OCI-LY1 (cell line): Measurements from ENCODE around the gene ZNRF3.

Source experiments
- H2AFZ ChIP-seq: fragments of 200-600 bp; sonication (generic), shearing (Covaris generic); 2 replicates; pipeline ENCODE4 v1.6.0; 2014; ENCODE audit warnings: antibody characterized with exemption, mild to moderate bottlenecking, low read length
- H3F3A ChIP-seq: fragments of 200-600 bp; sonication (generic), shearing (Covaris generic); 2 replicates; pipeline ENCODE4 v1.6.0; 2014; ENCODE audit warnings: mild to moderate bottlenecking, antibody characterized with exemption, low read length, moderate library complexity; ENCODE audit not compliant: insufficient read depth
- H3K27ac ChIP-seq: fragments of 200-600 bp; sonication (generic); 2 replicates; pipeline ENCODE4 v1.5.1; 2014; ENCODE audit warnings: low read length, mixed run types, mild to moderate bottlenecking, low read depth; ENCODE audit not compliant: poor library complexity, severe bottlenecking
- H3K27me3 ChIP-seq: fragments of 200-600 bp; sonication (generic); 2 replicates; pipeline ENCODE4 v1.6.0; 2014; ENCODE audit warnings: antibody characterized with exemption, mild to moderate bottlenecking, low read length, moderate library complexity; ENCODE audit not compliant: insufficient read depth
- H3K36me3 ChIP-seq: fragments of 200-600 bp; sonication (generic); 2 replicates; pipeline ENCODE4 v1.6.1; 2014; ENCODE audit warnings: mild to moderate bottlenecking, antibody characterized with exemption, low read length, moderate library complexity, mixed read lengths; ENCODE audit not compliant: insufficient read depth
- H3K4me1 ChIP-seq: fragments of 200-600 bp; sonication (generic); 2 replicates; pipeline ENCODE4 v1.5.1; 2014; ENCODE audit warnings: mild to moderate bottlenecking, low read length, moderate library complexity; ENCODE audit not compliant: insufficient read depth, severe bottlenecking
- H3K4me2 ChIP-seq: fragments of 200-600 bp; sonication (generic), shearing (Covaris generic); 2 replicates; pipeline ENCODE4 v1.6.1; 2014; ENCODE audit warnings: low read length
- H3K4me3 ChIP-seq: fragments of 200-600 bp; sonication (generic); 2 replicates; pipeline ENCODE4 v1.5.1; 2014; ENCODE audit warnings: low read length, low read depth, mild to moderate bottlenecking, mixed read lengths; ENCODE audit not compliant: poor library complexity, severe bottlenecking
- H3K79me2 ChIP-seq: fragments of 200-600 bp; shearing (Covaris generic); 2 replicates; pipeline ENCODE4 v1.6.1; 2016; ENCODE audit warnings: mixed run types, low read length, mixed read lengths; ENCODE audit not compliant: insufficient read depth
- H3K9ac ChIP-seq: fragments of 200-600 bp; sonication (generic), shearing (Covaris generic); 2 replicates; pipeline ENCODE4 v1.6.1; 2014; ENCODE audit warnings: mild to moderate bottlenecking, low read length, mixed read lengths
- H3K9me2 ChIP-seq: fragments of 200-600 bp; sonication (generic), shearing (Covaris generic); 2 replicates; pipeline ENCODE4 v1.6.1; 2014; ENCODE audit warnings: low read depth, mild to moderate bottlenecking, low read length, mixed read lengths
- H3K9me3 ChIP-seq: fragments of 200-600 bp; shearing (Covaris generic); 2 replicates; pipeline ENCODE4 v1.6.1; 2014; ENCODE audit warnings: low read length, mixed read lengths
- H4K20me1 ChIP-seq: fragments of 200-600 bp; sonication (generic), shearing (Covaris generic); 2 replicates; pipeline ENCODE4 v1.6.0; 2016; ENCODE audit warnings: mild to moderate bottlenecking, low read length; ENCODE audit not compliant: insufficient read depth
- CTCF ChIP-seq: fragments of 200-600 bp; sonication (generic), shearing (Covaris generic); IDR thresholded peaks from 2 replicates; pipeline ENCODE4 v1.5.1; 2017; ENCODE audit warnings: mild to moderate bottlenecking, antibody characterized with exemption, low read length, moderate library complexity, mixed read lengths
- EZH2 ChIP-seq: fragments of 200-600 bp; sonication (generic), shearing (Covaris generic); IDR thresholded peaks from 2 replicates; pipeline ENCODE4 v1.8.0; 2017; ENCODE audit warnings: borderline replicate concordance, mixed run types, mild to moderate bottlenecking, antibody characterized with exemption, low read length, moderate library complexity, mixed read lengths

Gene ZNRF3

GRCh38 chr22:28846994-28847393 lies 36.4 kb upstream of the ZNRF3 start:
- no peak overlapping the region for H2AFZ ChIP-seq
- H3K9ac ChIP-seq, result no peak overlapping the region
- no peaks in the 10 kb centered on the region for H3K9me2 ChIP-seq
- no peak for TF ChIP-seq EZH2
- no peak for TF ChIP-seq CTCF
- H3K4me2 ChIP-seq, result no peak overlapping the region
- no peaks in the 10 kb centered on the region for H4K20me1 ChIP-seq
- no peaks in the 10 kb centered on the region for H3K9me3 ChIP-seq
- H3K4me3 ChIP-seq, result no peak overlapping the region
- peaks cover 4% of the 10 kb centered on the region; the same call in 1 of the 2 replicates for H3K27me3 ChIP-seq
- H3K4me1 ChIP-seq, result no peaks in the 10 kb centered on the region
- no peaks in the 10 kb centered on the region for H3K79me2 ChIP-seq
- no peak overlapping the region for H3K27ac ChIP-seq
- no peaks in the 10 kb centered on the region for H3F3A ChIP-seq
- no peaks in the 10 kb centered on the region for H3K36me3 ChIP-seq

- TF ChIP-seq EZH2 (no peak), CTCF (peak; percentile 88)
- Histone ChIP-seq H3K36me3 (no peaks in the 10 kb centered on the region), H3K4me3 (no peak overlapping the region), H2AFZ (no peak overlapping the region), H3K9me2 (no peaks in the 10 kb centered on the region), H4K20me1 (no peaks in the 10 kb centered on the region), H3K4me1 (no peaks in the 10 kb centered on the region), H3F3A (no peaks in the 10 kb centered on the region), H3K27ac (no peak overlapping the region), H3K79me2 (no peaks in the 10 kb centered on the region), H3K4me2 (no peak overlapping the region), H3K9ac (no peak overlapping the region), H3K9me3 (no peaks in the 10 kb centered on the region), H3K27me3 (0 out of 2 replicates have a peak, but pooled peaks cover 3% of the 10 kb centered on the region)
Observed at GRCh38 chr22:28855355-28856094, 27.8 kb upstream of the ZNRF3 start.

- Histone ChIP-seq H3K4me2 (no peak overlapping the region), H3K36me3 (no peaks in the 10 kb centered on the region), H3K27me3 (0 out of 2 replicates have a peak, but pooled peaks cover 3% of the 10 kb centered on the region), H3K9ac (no peak overlapping the region), H3K4me3 (no peak overlapping the region), H3K27ac (no peak overlapping the region), H3K4me1 (no peaks in the 10 kb centered on the region), H2AFZ (no peak overlapping the region), H3K79me2 (no peaks in the 10 kb centered on the region), H3K9me2 (no peaks in the 10 kb centered on the region), H3F3A (no peaks in the 10 kb centered on the region), H3K9me3 (no peaks in the 10 kb centered on the region), H4K20me1 (no peaks in the 10 kb centered on the region)
- TF ChIP-seq EZH2 (no peak), CTCF (no peak)
Observed at GRCh38 chr22:28856095-28856455, 27.3 kb upstream of the ZNRF3 start.
